SK-N-SH (cell line): Measurements from ENCODE around the gene PPP2R1B. TPM values are rescaled to one million over a fixed set of nuclear protein-coding genes. Genes with fewer than 3 reads are reported as not detected.

Experiments used
- CTCF ChIA-PET: fragments of 300-600, 350-600 bp; formaldehyde crosslinking; extraction: SDS; loops from one replicate; lab custom pipeline; 2021; lab: Yijun Ruan, JAX
- POLR2A ChIA-PET: fragments of 350-600 bp; sonication (Branson Sonifier 250); formaldehyde crosslinking; extraction: SDS; loops from one replicate; lab custom pipeline; 2020; ENCODE audit warnings: antibody characterized with exemption, inconsistent platforms; lab: Yijun Ruan, JAX
- DNase-seq: peaks from one replicate; pipeline ENCODE4 v3.0.0; 2012
- H2AFZ ChIP-seq: fragments of 200-600 bp; sonication (generic); 2 replicates; pipeline ENCODE4 v1.8.1; 2016; ENCODE audit warnings: antibody characterized with exemption, mild to moderate bottlenecking, low read depth
- H3F3A ChIP-seq: fragments of 200-600 bp; sonication (generic); replicated peaks from 2 replicates; pipeline ENCODE3; 2016; ENCODE audit warnings: antibody characterized with exemption, mild to moderate bottlenecking; ENCODE audit not compliant: insufficient read depth
- H3K27ac ChIP-seq, 2 experiments: fragments of 200-500 bp in 1 of 2; fragments of 200-600 bp in 1 of 2; sonication (Bioruptor generic) in 1 of 2; sonication (generic), shearing (Covaris generic) in 1 of 2; 2 replicates each; pipeline versions ENCODE4 v1.5.1 to v1.6.1; 2014 to 2016; ENCODE audit warnings: low read depth in 2 of 2, inconsistent platforms in 1 of 2, low read length in 1 of 2, mild to moderate bottlenecking in 1 of 2, mixed read lengths in 1 of 2
- H3K27me3 ChIP-seq: fragments of 200-600 bp; sonication (generic), shearing (Covaris generic); 2 replicates; pipeline ENCODE4 v1.6.1; 2016; ENCODE audit warnings: mixed run types; ENCODE audit not compliant: insufficient read depth
- H3K36me3 ChIP-seq, 2 experiments: fragments of 200-500 bp in 1 of 2; fragments of 200-600 bp in 1 of 2; sonication (Bioruptor generic) in 1 of 2; sonication (generic) in 1 of 2; replicated peaks in 1 of 2; 2 replicates each; pipeline versions ENCODE3 to v1.5.1; 2014 to 2016; ENCODE audit warnings: low read length in 1 of 2, mild to moderate bottlenecking in 1 of 2; ENCODE audit not compliant: insufficient read depth in 2 of 2, control insufficient read depth in 1 of 2
- H3K4me1 ChIP-seq, 2 experiments: fragments of 200-500 bp in 1 of 2; fragments of 200-600 bp in 1 of 2; sonication (Bioruptor generic) in 1 of 2; sonication (generic), shearing (Covaris generic) in 1 of 2; 2 replicates each; pipeline versions ENCODE4 v1.5.1 to v1.6.1; 2014 to 2016; ENCODE audit warnings: low read depth in 1 of 2, low read length in 1 of 2, mixed run types in 1 of 2; ENCODE audit not compliant: insufficient read depth in 2 of 2, control insufficient read depth in 1 of 2
- H3K4me2 ChIP-seq: fragments of 200-600 bp; sonication (generic), shearing (Covaris generic); 2 replicates; pipeline ENCODE4 v1.6.1; 2017; ENCODE audit warnings: mixed run types
- H3K4me3 ChIP-seq, 2 experiments: fragments of 200-500 bp in 1 of 2; fragments of 200-600 bp in 1 of 2; sonication (Bioruptor generic) in 1 of 2; sonication (generic), shearing (Covaris generic) in 1 of 2; 2 replicates each; pipeline versions ENCODE4 v1.5.1 to v1.8.1; 2014 to 2016; ENCODE audit warnings: low read depth in 2 of 2, inconsistent platforms in 1 of 2, low read length in 1 of 2, mild to moderate bottlenecking in 1 of 2, mixed read lengths in 1 of 2, moderate library complexity in 1 of 2
- H3K79me2 ChIP-seq: fragments of 200-600 bp; sonication (generic); 2 replicates; pipeline ENCODE4 v1.8.1; 2017; ENCODE audit warnings: mild to moderate bottlenecking; ENCODE audit not compliant: insufficient read depth
- H3K9ac ChIP-seq: fragments of 200-600 bp; sonication (generic); 2 replicates; pipeline ENCODE4 v1.6.1; 2017; ENCODE audit warnings: mixed run types
- H3K9me2 ChIP-seq: fragments of 200-600 bp; sonication (generic); 2 replicates; pipeline ENCODE4 v1.6.1; 2017; ENCODE audit warnings: mixed run types
- H3K9me3 ChIP-seq: fragments of 200-600 bp; sonication (generic); 2 replicates; pipeline ENCODE4 v1.6.1; 2017; ENCODE audit warnings: mixed run types, mild to moderate bottlenecking, moderate library complexity
- H4K20me1 ChIP-seq: fragments of 200-600 bp; sonication (generic); 2 replicates; pipeline ENCODE4 v1.6.1; 2017; ENCODE audit warnings: mild to moderate bottlenecking, mixed run types; ENCODE audit not compliant: insufficient read depth
- CHD2 ChIP-seq: fragments of 150-350 bp; IDR thresholded peaks from 2 replicates; pipeline ENCODE4 v1.6.1; 2018; ENCODE audit warnings: low read length; ENCODE audit not compliant: partially characterized antibody
- FOSL2 ChIP-seq: IDR thresholded peaks from 2 replicates; pipeline ENCODE4 v1.4.0; 2012; ENCODE audit warnings: low read depth, mild to moderate bottlenecking, moderate library complexity, borderline replicate concordance
- GABPA ChIP-seq: IDR thresholded peaks from 2 replicates; pipeline ENCODE4 v1.4.0; 2012; ENCODE audit warnings: low read depth, mild to moderate bottlenecking
- GATA2 ChIP-seq: sonication (generic); formaldehyde crosslinking; IDR thresholded peaks from 2 replicates; pipeline ENCODE4 v1.5.0; 2020; ENCODE audit warnings: mild to moderate bottlenecking, missing genetic modification reagents
- JUND ChIP-seq: IDR thresholded peaks from 2 replicates; pipeline ENCODE4 v1.4.0; 2012
- MXI1 ChIP-seq: IDR thresholded peaks from 2 replicates; pipeline ENCODE4 v1.6.1; 2012; ENCODE audit warnings: mild to moderate bottlenecking, low read depth, low read length, improper control_type of control experiment
- NRF1 ChIP-seq: IDR thresholded peaks from 2 replicates; pipeline ENCODE4 v1.6.1; 2012; ENCODE audit warnings: low read depth, mild to moderate bottlenecking, low read length
- RAD21 ChIP-seq: IDR thresholded peaks from 2 replicates; pipeline ENCODE4 v1.6.1; 2012; ENCODE audit warnings: mild to moderate bottlenecking, low read length
- RCOR1 ChIP-seq: fragments of 150-350 bp; IDR thresholded peaks from 2 replicates; pipeline ENCODE4 v1.6.1; 2017; ENCODE audit warnings: antibody characterized with exemption, low read length
- RFX5 ChIP-seq: IDR thresholded peaks from 2 replicates; pipeline ENCODE4 v1.6.1; 2012; ENCODE audit warnings: mild to moderate bottlenecking, improper control_type of control experiment, low read length
- RXRA ChIP-seq: IDR thresholded peaks from 2 replicates; pipeline ENCODE4 v1.4.0; 2012; ENCODE audit warnings: low read depth, mild to moderate bottlenecking, borderline replicate concordance
- TAF1 ChIP-seq: IDR thresholded peaks from 2 replicates; pipeline ENCODE4 v1.6.1; 2012; ENCODE audit warnings: low read depth, mild to moderate bottlenecking, low read length, moderate library complexity, borderline replicate concordance
- TCF12 ChIP-seq: IDR thresholded peaks from 2 replicates; pipeline ENCODE4 v1.4.0; 2012
- YY1 ChIP-seq: IDR thresholded peaks from 2 replicates; pipeline ENCODE4 v1.4.0; 2012; ENCODE audit warnings: low read depth, mild to moderate bottlenecking
- WGBS: methylation state at CpG from one replicate; pipeline ENCODE4 v1.1.6; 2017; ENCODE audit warnings: low lambda C conversion rate; 5-methylcytosine and 5-hydroxymethylcytosine counted together
- polyA plus RNA-seq, 3 experiments: library from polyadenylated mRNA; depleted of rRNA; stranded (reverse); fragments of >200 nt; gene quantifications; 2 replicates each; pipeline ENCODE4 v1.2.3, GENCODE V29; 2012
- TF ChIP-seq, protein P1 (sequence below): IDR thresholded peaks from 2 replicates; pipeline ENCODE4 v1.4.0; 2012; ENCODE audit warnings: low read depth, borderline replicate concordance
- TF ChIP-seq, protein P2 (sequence below): fragments of 200-600 bp; sonication (generic); IDR thresholded peaks from 2 replicates; pipeline ENCODE4 v1.6.1; 2017; ENCODE audit warnings: antibody characterized with exemption, mild to moderate bottlenecking, moderate library complexity
- TF ChIP-seq, protein P3 (sequence below): IDR thresholded peaks from 2 replicates; pipeline ENCODE4 v1.4.0; 2012; ENCODE audit warnings: low read depth, borderline replicate concordance
- TF ChIP-seq, protein P4 (sequence below): fragments of 150-350 bp; IDR thresholded peaks from 2 replicates; pipeline ENCODE4 v1.6.1; 2016; ENCODE audit warnings: mild to moderate bottlenecking, low read depth, low read length

PPP2R1B gene
- polyA plus RNA-seq, 1 of the 3 experiments (the other 2 are of a cell fraction) = 25.9 TPM

DNA sequence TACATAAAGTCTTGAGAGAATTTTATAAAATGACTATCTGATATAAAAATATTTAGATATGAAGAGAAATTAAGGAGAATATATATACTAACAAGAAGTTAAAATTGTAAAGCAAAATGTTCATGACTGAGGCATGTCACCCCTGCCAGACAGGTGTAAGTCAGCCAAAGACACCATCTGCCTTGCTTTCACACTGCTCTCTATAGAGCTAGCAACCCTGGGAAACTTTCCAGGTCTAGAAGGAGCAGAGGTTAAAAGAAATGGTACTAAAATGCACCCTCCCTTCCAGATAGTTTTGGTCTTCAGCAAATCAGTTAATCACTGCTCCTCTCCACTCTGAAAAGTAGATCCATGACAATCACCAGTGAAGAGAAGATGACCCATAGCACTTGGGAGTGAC lies 16.5 kb downstream of the PPP2R1B start:
- no peak overlapping the region for H3K27ac ChIP-seq
- H3K9me3 ChIP-seq = no peaks in the 10 kb centered on the region
- no peak for DNase-seq
- peaks cover 30% of the 10 kb centered on the region for H3K79me2 ChIP-seq
- H3F3A ChIP-seq = peaks cover 12% of the 10 kb centered on the region
- ChIA-PET CTCF (no interaction called here), POLR2A (no interaction called here)
- no peak overlapping the region for H3K9ac ChIP-seq
- peaks cover 55 to 59% of the 10 kb centered on the region in 2 experiments for H3K36me3 ChIP-seq
- no peaks in the 10 kb centered on the region; a peak in 1 of 4 replicates for H3K4me1 ChIP-seq
- H4K20me1 ChIP-seq = no peaks in the 10 kb centered on the region
- H2AFZ ChIP-seq = no peak overlapping the region
- no peak for TF ChIP-seq TAF1
- TF ChIP-seq, protein P1, sequence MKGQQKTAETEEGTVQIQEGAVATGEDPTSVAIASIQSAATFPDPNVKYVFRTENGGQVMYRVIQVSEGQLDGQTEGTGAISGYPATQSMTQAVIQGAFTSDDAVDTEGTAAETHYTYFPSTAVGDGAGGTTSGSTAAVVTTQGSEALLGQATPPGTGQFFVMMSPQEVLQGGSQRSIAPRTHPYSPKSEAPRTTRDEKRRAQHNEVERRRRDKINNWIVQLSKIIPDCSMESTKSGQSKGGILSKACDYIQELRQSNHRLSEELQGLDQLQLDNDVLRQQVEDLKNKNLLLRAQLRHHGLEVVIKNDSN = no peak
- no peak for TF ChIP-seq FOSL2
- TF ChIP-seq TCF12 = no peak
- TF ChIP-seq, protein P2, sequence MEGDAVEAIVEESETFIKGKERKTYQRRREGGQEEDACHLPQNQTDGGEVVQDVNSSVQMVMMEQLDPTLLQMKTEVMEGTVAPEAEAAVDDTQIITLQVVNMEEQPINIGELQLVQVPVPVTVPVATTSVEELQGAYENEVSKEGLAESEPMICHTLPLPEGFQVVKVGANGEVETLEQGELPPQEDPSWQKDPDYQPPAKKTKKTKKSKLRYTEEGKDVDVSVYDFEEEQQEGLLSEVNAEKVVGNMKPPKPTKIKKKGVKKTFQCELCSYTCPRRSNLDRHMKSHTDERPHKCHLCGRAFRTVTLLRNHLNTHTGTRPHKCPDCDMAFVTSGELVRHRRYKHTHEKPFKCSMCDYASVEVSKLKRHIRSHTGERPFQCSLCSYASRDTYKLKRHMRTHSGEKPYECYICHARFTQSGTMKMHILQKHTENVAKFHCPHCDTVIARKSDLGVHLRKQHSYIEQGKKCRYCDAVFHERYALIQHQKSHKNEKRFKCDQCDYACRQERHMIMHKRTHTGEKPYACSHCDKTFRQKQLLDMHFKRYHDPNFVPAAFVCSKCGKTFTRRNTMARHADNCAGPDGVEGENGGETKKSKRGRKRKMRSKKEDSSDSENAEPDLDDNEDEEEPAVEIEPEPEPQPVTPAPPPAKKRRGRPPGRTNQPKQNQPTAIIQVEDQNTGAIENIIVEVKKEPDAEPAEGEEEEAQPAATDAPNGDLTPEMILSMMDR = no peak
- TF ChIP-seq, protein P3, sequence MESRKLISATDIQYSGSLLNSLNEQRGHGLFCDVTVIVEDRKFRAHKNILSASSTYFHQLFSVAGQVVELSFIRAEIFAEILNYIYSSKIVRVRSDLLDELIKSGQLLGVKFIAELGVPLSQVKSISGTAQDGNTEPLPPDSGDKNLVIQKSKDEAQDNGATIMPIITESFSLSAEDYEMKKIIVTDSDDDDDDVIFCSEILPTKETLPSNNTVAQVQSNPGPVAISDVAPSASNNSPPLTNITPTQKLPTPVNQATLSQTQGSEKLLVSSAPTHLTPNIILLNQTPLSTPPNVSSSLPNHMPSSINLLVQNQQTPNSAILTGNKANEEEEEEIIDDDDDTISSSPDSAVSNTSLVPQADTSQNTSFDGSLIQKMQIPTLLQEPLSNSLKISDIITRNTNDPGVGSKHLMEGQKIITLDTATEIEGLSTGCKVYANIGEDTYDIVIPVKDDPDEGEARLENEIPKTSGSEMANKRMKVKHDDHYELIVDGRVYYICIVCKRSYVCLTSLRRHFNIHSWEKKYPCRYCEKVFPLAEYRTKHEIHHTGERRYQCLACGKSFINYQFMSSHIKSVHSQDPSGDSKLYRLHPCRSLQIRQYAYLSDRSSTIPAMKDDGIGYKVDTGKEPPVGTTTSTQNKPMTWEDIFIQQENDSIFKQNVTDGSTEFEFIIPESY = no peak
- TF ChIP-seq RAD21 = no peak
- no peak for TF ChIP-seq YY1
- no peak for TF ChIP-seq JUND
- TF ChIP-seq GABPA = no peak
- no peak for TF ChIP-seq MXI1
- TF ChIP-seq NRF1 = no peak
- TF ChIP-seq RCOR1 = no peak
- H3K4me2 ChIP-seq = no peak overlapping the region
- no peaks in the 10 kb centered on the region for H3K27me3 ChIP-seq
- no peak overlapping the region for H3K4me3 ChIP-seq
- no peaks in the 10 kb centered on the region for H3K9me2 ChIP-seq

DNA sequence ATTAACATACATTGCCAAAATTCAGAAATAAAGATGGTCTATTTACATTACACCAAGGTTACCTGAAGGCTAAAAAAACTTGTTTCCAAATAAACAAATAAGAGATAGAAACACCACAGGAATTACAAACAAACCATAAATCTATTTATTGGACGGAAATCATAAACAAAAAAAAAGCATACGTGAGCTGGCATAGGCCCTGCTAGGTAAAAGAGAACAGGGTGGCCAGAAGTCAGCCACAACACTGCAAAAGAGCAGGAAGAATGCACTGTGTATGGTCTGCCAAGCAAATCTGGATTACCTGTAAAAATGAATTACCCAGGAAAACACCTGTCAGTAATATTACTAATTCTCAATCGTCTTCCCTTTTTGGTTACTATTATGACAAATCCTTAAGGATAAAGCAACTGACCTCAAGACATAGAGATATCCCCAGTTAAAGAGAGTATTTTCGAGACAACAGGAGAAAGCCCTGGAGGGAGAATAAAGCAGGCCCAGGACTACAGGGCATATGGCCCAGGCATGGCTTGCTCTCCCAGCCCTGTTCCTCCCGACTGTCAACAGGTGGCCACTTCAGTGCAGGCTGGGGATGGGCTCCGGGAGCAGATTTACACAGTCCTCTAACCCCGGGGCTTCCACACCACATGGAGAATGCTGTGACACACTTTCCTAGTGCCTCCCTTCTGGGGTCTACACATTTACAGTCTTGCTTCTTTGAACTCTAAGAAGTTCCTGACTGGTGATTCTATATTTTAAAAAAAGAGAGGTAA lies 18.0 kb downstream of the PPP2R1B start:
- H4K20me1 ChIP-seq = no peaks in the 10 kb centered on the region
- H3K27ac ChIP-seq = 0 out of 4 replicates have a peak overlapping the region, but pooled peaks of 1 of the 2 experiments have one; percentile 91
- no peak for DNase-seq
- TF ChIP-seq, protein P3 = no peak
- TF ChIP-seq CHD2 (no peak), TCF12 (no peak), GATA2 (no peak), RFX5 (no peak), RXRA (no peak)
- TF ChIP-seq, protein P4, sequence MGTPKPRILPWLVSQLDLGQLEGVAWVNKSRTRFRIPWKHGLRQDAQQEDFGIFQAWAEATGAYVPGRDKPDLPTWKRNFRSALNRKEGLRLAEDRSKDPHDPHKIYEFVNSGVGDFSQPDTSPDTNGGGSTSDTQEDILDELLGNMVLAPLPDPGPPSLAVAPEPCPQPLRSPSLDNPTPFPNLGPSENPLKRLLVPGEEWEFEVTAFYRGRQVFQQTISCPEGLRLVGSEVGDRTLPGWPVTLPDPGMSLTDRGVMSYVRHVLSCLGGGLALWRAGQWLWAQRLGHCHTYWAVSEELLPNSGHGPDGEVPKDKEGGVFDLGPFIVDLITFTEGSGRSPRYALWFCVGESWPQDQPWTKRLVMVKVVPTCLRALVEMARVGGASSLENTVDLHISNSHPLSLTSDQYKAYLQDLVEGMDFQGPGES = no peak
- TF ChIP-seq, protein P1 = no peak
- H3F3A ChIP-seq = peaks cover 12% of the 10 kb centered on the region
- no peak overlapping the region for H3K9ac ChIP-seq
- peaks cover 55 to 57% of the 10 kb centered on the region in 2 experiments for H3K36me3 ChIP-seq
- H3K79me2 ChIP-seq = peaks cover 42% of the 10 kb centered on the region
- no peaks in the 10 kb centered on the region for H3K9me2 ChIP-seq
- CTCF ChIA-PET = interaction anchor here (0.6 to 1.1 kb wide), 2 partner anchors 11 to 93 kb away, joined by 3 read pairs; no protein-coding TSS in a partner anchor
- POLR2A ChIA-PET = no interaction called here
- H3K4me2 ChIP-seq = no peak overlapping the region
- WGBS = 76% methylated on average over 7 of the region's 7 CpGs
- no peaks in the 10 kb centered on the region; a peak in 1 of 4 replicates for H3K4me1 ChIP-seq
- no peaks in the 10 kb centered on the region for H3K9me3 ChIP-seq
- no peaks in the 10 kb centered on the region for H3K27me3 ChIP-seq
- H3K4me3 ChIP-seq = no peak overlapping the region
- H2AFZ ChIP-seq = no peak overlapping the region
